ENCODE results near the gene IDH3B.
"Not testable (repeated sequence)": the region's sequence is repeated elsewhere in the genome, so short reads cannot be mapped to it uniquely, and the experiment has no call there.

DNA sequence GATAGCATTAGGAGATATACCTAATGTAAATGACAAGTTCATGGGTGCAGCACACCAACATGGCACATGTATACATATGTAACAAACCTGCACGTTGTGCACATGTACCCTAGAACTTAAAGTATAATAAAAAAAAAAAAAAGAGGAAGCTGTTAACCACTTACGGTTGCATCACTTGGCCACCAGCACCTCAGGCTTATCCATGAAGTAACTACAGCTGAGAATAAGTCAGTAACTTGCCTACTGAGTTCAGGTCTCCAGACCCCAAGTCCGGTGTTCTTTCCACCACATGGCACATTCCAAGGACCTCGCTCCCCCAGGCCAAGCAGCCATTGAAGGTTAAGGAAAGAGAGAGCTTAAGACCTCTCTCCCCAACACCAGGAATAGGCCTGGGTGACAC lies 20.8 kb upstream of the IDH3B start:
- TF ChIP-seq, protein P1, sequence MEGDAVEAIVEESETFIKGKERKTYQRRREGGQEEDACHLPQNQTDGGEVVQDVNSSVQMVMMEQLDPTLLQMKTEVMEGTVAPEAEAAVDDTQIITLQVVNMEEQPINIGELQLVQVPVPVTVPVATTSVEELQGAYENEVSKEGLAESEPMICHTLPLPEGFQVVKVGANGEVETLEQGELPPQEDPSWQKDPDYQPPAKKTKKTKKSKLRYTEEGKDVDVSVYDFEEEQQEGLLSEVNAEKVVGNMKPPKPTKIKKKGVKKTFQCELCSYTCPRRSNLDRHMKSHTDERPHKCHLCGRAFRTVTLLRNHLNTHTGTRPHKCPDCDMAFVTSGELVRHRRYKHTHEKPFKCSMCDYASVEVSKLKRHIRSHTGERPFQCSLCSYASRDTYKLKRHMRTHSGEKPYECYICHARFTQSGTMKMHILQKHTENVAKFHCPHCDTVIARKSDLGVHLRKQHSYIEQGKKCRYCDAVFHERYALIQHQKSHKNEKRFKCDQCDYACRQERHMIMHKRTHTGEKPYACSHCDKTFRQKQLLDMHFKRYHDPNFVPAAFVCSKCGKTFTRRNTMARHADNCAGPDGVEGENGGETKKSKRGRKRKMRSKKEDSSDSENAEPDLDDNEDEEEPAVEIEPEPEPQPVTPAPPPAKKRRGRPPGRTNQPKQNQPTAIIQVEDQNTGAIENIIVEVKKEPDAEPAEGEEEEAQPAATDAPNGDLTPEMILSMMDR (IDR thresholded peaks at IDR 0.05), result not testable (repeated sequence)
- TF ChIP-seq POLR2A (IDR thresholded peaks at IDR 0.05), result not testable (repeated sequence)
